ENCODE measurements around the gene ATP6V1A.

The ATP6V1A gene

DNA sequence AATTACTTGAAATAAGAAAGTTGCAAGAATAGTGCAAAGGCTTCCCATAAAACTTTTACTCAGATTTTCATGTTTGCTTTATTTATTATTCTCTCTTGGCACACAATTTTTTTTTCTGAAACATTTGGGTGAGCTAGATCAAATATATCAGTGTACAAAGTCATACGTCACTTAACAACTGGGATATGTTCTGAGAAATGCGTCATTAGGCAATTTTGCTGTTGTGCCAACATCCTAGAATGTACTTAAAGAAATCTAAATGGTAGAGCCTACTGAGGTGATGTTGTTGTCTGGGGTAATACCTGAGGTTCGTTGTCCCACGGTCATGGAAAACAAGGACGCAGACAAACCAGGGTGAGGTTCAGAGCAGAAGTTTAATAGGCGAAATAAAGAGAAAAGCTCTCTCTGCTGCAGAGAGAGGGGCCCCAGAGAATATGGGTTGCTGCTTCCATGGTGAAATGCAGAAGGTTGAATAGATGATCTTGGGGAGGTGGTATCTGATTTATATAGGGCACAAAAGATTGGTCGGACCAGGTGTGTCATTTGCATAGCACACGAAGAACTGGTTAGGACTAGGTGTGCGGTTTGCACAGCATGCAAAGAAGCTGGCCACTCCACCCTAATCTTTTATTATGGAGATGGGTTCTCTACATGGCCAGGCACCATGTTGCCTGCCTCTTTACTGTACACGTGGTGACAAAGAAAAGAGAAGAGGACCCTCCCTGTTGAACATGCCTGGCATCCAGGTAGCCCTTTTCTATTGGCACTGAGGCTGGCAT, 82.9 kb downstream of the ATP6V1A start:
- no peak for DNase-seq (ENCODE audit: extremely low read depth, insufficient read length)
- TF ChIP-seq, protein P1, sequence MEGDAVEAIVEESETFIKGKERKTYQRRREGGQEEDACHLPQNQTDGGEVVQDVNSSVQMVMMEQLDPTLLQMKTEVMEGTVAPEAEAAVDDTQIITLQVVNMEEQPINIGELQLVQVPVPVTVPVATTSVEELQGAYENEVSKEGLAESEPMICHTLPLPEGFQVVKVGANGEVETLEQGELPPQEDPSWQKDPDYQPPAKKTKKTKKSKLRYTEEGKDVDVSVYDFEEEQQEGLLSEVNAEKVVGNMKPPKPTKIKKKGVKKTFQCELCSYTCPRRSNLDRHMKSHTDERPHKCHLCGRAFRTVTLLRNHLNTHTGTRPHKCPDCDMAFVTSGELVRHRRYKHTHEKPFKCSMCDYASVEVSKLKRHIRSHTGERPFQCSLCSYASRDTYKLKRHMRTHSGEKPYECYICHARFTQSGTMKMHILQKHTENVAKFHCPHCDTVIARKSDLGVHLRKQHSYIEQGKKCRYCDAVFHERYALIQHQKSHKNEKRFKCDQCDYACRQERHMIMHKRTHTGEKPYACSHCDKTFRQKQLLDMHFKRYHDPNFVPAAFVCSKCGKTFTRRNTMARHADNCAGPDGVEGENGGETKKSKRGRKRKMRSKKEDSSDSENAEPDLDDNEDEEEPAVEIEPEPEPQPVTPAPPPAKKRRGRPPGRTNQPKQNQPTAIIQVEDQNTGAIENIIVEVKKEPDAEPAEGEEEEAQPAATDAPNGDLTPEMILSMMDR (IDR thresholded peaks at IDR 0.05; ENCODE audit: insufficient read depth, low read length, poor library complexity, severe bottlenecking) = no peak

DNA sequence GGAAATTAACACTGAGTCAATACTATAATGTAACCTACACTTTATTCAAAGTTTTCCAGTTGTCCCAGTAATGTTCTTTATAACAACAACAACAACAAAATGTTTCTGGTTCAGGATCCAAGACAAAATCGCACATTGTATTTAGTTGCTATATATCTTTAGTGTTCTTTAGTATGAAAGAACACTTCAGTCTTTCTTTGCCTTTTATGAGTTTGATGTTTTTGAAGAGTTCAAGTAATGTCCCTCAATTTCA, 84.2 kb downstream of the ATP6V1A start:
- no peak for DNase-seq (ENCODE audit: extremely low read depth, insufficient read length)
- H3K27me3 ChIP-seq (replicated peaks; ENCODE audit: control insufficient read depth, insufficient read depth, low read length) = no peaks in the 10 kb centered on the region
- TF ChIP-seq, protein P1 (IDR thresholded peaks at IDR 0.05; ENCODE audit: insufficient read depth, low read length, poor library complexity, severe bottlenecking) = no peak
- H3K4me3 ChIP-seq (replicated peaks; ENCODE audit: low read depth, low read length) = no peak overlapping the region
- H3K36me3 ChIP-seq (ENCODE audit: control insufficient read depth, insufficient read depth, low read length) = no peaks in the 10 kb centered on the region

More for the DNA sequence above, 82.9 kb downstream of the ATP6V1A start:
- no peaks in the 10 kb centered on the region for H3K36me3 ChIP-seq (ENCODE audit: control insufficient read depth, insufficient read depth, low read length)
- no peak overlapping the region for H3K4me3 ChIP-seq (replicated peaks; ENCODE audit: low read depth, low read length)
- H3K27me3 ChIP-seq (replicated peaks; ENCODE audit: control insufficient read depth, insufficient read depth, low read length) = no peaks in the 10 kb centered on the region

DNA sequence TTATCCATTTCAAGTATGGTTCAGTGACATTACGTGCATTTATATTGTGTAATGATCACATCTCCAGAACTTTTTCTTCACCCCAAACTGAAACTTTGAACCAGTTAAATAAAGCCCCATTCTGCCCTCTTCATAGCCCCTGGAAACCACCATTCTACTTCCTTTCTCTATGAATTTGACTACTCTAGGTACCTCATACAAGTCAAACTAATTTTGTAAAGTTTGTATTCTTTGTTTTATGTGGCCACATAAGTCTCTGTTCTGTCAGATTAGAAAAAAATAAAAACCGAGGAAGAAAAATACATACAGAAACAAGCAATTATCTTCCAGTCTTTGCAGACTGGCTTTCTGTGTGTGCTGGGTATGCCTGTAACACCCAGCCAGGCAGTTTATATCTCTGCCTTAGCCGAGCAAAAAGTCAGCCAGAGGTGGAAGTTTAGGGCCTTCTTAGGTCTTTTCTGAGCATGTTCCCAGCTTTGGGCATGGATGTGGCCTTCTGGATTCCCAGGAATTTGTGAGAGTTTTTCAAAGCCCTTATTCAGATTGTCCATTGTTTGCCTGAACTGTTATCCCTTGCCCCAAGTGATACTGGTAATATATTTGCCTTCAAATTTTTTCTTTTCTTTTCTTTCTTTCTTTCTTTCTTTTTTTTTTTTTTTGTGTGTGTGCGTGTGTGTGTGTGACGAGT, 85.8 kb downstream of the ATP6V1A start:
- Histone ChIP-seq H3K4me3 (replicated peaks; ENCODE audit: low read depth, low read length) (no peak overlapping the region), H3K36me3 (ENCODE audit: control insufficient read depth, insufficient read depth, low read length) (no peaks in the 10 kb centered on the region), H3K27me3 (replicated peaks; ENCODE audit: control insufficient read depth, insufficient read depth, low read length) (no peaks in the 10 kb centered on the region)
- no peak for DNase-seq (ENCODE audit: extremely low read depth, insufficient read length)
- TF ChIP-seq, protein P1 (IDR thresholded peaks at IDR 0.05; ENCODE audit: insufficient read depth, low read length, poor library complexity, severe bottlenecking) = no peak

DNA sequence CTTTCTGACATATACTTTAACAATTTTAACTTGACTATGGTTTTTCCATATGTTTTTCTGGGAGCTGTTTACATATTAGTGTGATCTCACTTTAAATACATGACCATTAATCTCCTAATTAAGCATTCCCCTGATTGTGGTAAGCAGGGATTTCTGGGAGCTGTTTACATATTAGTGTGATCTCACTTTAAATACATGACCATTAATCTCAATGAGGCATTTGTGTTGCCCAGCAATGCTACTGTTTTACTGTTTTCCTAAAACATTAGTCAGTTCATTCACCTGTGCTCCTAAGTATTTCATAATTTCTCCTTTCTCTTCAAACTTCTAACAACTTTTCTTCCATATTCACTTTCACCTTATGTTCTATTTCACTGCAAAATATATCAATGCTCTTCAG, 88.1 kb downstream of the ATP6V1A start:
- DNase-seq (ENCODE audit: extremely low read depth, insufficient read length) = no peak

DNA sequence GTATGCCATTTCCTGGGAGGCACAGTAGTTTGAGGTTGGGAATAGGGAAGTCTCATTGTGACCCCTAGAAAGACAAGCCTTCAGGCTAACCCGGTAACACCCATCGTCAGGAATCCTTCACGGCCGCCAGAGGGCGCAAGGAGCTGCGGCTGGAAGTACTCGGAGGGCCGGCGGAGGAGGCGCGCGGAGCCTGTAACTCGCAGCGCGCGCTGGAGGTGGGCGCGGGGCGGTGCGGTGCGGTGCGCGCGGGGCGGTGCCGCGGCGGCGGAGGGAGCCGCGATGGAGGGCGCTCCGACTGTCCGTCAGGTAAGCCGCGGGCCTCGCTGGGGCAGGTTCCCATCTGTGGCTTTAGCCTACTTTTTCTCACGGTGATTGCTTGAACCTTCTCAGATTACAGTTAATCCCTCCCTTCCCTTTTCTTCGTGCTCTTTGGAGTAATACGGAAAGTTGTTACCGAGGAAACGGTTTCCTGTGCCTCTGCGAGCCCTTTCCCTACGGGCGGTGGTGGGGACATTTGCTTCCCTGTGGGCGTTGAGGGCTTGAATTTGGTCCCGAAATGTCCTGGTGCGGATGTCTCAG, 91.9 kb downstream of the ATP6V1A start, which contains the start of gene GRAMD1C:
Gene GRAMD1C (plus strand): TSS at position 158 of the 579 bp plus-strand sequence. CDS start 122 bp downstream, at position 280.
- peak; percentile 87 for DNase-seq (ENCODE audit: extremely low read depth, insufficient read length)
- Histone ChIP-seq H3K36me3 (ENCODE audit: control insufficient read depth, insufficient read depth, low read length) (no peaks in the 10 kb centered on the region), H3K27me3 (replicated peaks; ENCODE audit: control insufficient read depth, insufficient read depth, low read length) (no peaks in the 10 kb centered on the region), H3K4me3 (replicated peaks; ENCODE audit: low read depth, low read length) (peak within 1 kb of the TSS; percentile 69)
- TF ChIP-seq, protein P1 (IDR thresholded peaks at IDR 0.05; ENCODE audit: insufficient read depth, low read length, poor library complexity, severe bottlenecking) = peak; percentile 83

More for the DNA sequence above, 88.1 kb downstream of the ATP6V1A start:
- TF ChIP-seq, protein P1 (IDR thresholded peaks at IDR 0.05; ENCODE audit: insufficient read depth, low read length, poor library complexity, severe bottlenecking) = no peak
- H3K36me3 ChIP-seq (ENCODE audit: control insufficient read depth, insufficient read depth, low read length) = no peaks in the 10 kb centered on the region
- H3K27me3 ChIP-seq (replicated peaks; ENCODE audit: control insufficient read depth, insufficient read depth, low read length) = no peaks in the 10 kb centered on the region
- H3K4me3 ChIP-seq (replicated peaks; ENCODE audit: low read depth, low read length) = no peak overlapping the region
